Measurements from ENCODE around the gene CELSR1.

DNA sequence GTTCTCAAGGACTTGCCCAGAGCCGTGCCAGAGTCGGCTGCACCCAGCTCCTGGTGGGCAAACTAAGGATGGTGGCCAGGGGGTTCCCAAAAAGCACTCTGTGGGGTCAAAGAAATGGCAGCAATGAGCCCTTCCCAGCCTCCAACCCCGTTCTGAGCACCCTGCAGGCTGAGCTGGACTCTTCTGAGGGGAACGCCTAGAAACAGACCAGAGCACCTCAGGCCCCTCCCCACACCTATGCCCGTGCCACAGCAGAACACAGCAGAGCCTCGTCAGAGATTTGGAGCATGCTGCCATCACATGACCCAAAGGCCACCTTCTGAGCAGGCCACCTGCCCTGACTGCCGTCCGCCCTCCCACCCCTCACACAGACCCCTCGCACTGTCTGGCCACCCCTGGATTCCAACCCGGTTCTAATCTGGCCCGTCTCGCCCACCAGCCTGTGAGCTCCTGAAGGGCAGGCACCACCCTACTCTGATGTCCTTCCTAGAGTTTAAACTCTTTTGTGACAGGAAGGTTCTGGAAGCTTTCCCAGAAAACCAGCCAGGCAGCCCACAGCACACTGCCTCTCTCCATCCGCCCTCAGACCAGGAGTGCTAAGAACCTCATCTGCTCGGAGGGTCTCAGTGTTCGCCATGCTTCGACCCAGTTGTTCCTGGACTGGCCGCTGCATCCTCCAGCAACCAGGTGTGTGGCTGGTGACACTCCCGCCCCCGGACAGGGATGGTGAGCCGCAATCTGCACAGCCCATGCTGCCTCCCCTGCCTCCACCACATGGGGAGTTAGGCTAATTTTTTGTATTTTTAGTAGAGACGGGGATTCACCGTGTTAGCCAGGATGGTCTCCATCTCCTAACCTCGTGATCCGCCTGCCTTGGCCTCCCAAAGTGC is 97.6 kb downstream of the CELSR1 start:
- TF ChIP-seq POLR2AphosphoS5 (IDR thresholded peaks at IDR 0.05) = no peak
- TF ChIP-seq, protein P1, sequence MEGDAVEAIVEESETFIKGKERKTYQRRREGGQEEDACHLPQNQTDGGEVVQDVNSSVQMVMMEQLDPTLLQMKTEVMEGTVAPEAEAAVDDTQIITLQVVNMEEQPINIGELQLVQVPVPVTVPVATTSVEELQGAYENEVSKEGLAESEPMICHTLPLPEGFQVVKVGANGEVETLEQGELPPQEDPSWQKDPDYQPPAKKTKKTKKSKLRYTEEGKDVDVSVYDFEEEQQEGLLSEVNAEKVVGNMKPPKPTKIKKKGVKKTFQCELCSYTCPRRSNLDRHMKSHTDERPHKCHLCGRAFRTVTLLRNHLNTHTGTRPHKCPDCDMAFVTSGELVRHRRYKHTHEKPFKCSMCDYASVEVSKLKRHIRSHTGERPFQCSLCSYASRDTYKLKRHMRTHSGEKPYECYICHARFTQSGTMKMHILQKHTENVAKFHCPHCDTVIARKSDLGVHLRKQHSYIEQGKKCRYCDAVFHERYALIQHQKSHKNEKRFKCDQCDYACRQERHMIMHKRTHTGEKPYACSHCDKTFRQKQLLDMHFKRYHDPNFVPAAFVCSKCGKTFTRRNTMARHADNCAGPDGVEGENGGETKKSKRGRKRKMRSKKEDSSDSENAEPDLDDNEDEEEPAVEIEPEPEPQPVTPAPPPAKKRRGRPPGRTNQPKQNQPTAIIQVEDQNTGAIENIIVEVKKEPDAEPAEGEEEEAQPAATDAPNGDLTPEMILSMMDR (IDR thresholded peaks at IDR 0.05) = no peak
- TF ChIP-seq POLR2A (IDR thresholded peaks at IDR 0.05) = no peak

All from sigmoid colon (tissue), 4 donors.